Fibroblast of the aortic adventitia (primary cell): ENCODE results near the gene TMC6. TPM values are rescaled to one million over a fixed set of nuclear protein-coding genes. Genes with fewer than 3 reads are reported as not detected.

ENCODE experiments used
- DNase-seq: peaks from one replicate; pipeline ENCODE4 v3.0.0-alpha.2; 2010; ENCODE audit warnings: low read depth
- H3K4me3 ChIP-seq: 2 replicates; pipeline ENCODE4 v1.5.1; 2011; ENCODE audit warnings: low read depth, mild to moderate bottlenecking, control low read depth, low read length, moderate library complexity
- total RNA-seq: library from RNA; depleted of rRNA; stranded (reverse); fragments of >200 nt; gene quantifications from 2 replicates; pipeline ENCODE4 v1.2.3, GENCODE V29; 2012; ENCODE audit warnings: low replicate concordance
- TF ChIP-seq, protein P1 (sequence below): IDR thresholded peaks from 2 replicates; pipeline ENCODE4 v1.5.1; 2011; ENCODE audit warnings: mild to moderate bottlenecking, low read length, control low read depth, inconsistent platforms; ENCODE audit not compliant: insufficient read depth

Gene TMC6
- total RNA-seq, 1 donor, result not detected

DNA sequence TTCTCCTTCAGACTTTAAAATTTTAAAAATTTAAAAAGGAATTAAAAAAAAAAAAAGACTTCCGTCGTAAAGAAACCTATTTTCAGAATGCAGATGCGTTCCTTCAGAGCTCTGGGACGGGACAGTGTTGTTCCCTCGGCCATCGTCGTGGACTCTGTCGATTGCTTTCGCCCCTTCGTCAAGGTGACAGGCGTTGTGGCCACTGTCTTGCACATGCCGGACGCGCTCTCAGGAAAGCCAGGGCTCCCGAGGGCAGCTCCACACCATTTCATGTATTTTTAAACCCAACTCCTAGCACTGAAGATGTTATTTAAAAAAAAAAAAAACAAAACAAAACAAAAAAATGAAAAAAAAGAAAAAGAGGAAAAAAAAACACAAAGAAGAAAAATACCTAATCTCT lies 22.3 kb downstream of the TMC6 start:
- TF ChIP-seq, protein P1, sequence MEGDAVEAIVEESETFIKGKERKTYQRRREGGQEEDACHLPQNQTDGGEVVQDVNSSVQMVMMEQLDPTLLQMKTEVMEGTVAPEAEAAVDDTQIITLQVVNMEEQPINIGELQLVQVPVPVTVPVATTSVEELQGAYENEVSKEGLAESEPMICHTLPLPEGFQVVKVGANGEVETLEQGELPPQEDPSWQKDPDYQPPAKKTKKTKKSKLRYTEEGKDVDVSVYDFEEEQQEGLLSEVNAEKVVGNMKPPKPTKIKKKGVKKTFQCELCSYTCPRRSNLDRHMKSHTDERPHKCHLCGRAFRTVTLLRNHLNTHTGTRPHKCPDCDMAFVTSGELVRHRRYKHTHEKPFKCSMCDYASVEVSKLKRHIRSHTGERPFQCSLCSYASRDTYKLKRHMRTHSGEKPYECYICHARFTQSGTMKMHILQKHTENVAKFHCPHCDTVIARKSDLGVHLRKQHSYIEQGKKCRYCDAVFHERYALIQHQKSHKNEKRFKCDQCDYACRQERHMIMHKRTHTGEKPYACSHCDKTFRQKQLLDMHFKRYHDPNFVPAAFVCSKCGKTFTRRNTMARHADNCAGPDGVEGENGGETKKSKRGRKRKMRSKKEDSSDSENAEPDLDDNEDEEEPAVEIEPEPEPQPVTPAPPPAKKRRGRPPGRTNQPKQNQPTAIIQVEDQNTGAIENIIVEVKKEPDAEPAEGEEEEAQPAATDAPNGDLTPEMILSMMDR, result no peak
- DNase-seq, result no peak
- no peak overlapping the region for H3K4me3 ChIP-seq

DNA sequence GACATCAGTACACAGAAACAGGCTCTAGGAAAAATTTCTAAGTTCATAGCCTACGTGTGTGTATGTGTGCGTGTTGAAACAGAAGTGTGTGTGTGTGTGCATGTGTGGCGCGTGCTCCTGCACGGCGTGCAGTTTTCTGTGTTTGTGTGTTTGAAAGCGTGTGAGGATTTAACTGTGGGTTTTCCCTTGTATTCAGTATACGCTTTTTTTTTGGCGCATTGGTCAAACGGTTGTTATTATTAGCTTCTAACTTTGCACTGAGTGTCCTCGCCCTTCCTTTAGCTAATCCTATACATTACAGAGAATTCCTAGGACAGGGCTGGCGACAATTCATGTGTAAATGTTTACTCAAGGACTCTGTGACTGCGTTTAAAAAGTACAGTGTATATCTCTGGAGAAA lies 23.0 kb downstream of the TMC6 start:
- TF ChIP-seq, protein P1, result no peak
- no peak for DNase-seq
- H3K4me3 ChIP-seq, result no peak overlapping the region

DNA sequence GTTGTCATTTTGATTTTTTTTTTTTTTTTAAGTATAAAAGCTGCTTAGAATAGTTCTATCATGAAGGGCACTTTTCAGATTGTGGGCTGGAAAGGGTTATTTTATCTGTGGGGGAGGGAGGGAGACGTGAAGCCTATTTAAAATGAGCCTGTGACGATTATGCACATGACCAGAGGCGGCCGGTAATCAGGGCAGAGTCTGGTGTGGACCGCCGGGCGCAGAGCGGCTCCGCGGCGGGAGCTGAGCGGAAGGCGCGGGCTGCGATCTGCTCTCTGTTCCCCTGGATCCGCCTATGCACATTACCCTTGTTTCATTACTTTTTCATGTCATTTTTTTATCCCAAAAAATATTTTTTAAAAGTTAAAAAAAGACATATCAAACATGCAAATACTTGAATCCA lies 23.5 kb downstream of the TMC6 start:
- no peak overlapping the region for H3K4me3 ChIP-seq
- no peak for DNase-seq
- TF ChIP-seq, protein P1, result no peak

DNA sequence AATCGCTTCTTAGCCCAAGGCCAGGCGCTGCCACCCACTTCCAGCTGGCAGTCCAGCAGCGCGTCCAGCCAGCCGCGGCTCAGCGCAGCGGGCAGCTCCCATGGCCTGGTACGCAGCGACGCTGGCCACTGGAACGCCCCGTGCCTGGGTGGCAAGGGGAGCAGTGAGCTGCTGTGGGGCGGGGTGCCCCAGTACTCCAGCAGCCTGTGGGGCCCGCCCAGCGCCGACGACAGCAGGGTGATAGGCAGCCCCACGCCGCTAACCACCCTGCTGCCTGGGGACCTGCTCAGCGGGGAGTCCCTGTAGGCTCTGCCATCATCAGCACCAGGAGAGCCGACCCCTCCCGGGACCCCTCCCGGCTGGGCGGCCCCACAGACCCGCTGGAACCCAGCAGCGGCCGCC lies 24.0 kb downstream of the TMC6 start:
- H3K4me3 ChIP-seq, result no peak overlapping the region
- TF ChIP-seq, protein P1, result no peak
- DNase-seq, result no peak

DNA sequence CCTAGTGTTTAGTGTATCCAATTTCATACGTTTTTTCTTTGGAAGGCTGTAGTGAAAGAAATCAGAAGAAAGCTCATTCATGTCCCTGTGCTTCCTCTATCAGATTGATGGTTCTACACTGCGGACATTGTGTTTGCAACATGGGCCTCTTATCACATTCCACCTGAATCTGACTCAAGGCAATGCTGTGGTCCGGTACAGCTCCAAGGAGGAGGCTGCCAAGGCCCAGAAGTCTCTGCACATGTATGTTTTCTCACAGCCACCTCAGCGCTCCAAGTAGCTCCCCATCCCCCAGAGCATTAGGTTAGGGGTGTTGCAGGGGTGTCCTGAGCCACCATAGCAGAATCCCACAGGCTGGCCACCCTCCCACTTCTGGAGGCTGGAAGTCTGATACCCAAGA lies 25.2 kb downstream of the TMC6 start:
- no peak for DNase-seq
- H3K4me3 ChIP-seq, result no peak overlapping the region
- TF ChIP-seq, protein P1, result no peak

DNA sequence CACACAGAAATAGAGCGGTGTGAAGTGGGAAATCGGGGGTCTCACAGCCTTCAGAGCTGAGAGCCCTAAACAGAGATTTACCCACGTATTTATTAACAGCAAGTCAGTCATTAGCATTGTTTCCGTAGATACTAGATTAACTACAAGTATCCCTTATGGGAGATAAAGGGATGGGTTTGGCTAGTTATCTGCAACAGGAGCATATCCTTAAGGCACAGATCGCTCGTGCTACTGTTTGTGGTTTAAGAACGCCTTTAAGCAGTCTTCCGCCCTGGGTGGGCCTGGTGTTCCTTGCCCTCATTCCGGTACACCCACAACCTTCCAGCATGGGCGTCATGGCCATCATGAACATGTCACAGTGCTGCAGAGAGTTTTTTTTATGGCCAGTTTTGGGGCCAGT lies 27.0 kb downstream of the TMC6 start:
- no peak overlapping the region for H3K4me3 ChIP-seq
- TF ChIP-seq, protein P1, result no peak
- no peak for DNase-seq

DNA sequence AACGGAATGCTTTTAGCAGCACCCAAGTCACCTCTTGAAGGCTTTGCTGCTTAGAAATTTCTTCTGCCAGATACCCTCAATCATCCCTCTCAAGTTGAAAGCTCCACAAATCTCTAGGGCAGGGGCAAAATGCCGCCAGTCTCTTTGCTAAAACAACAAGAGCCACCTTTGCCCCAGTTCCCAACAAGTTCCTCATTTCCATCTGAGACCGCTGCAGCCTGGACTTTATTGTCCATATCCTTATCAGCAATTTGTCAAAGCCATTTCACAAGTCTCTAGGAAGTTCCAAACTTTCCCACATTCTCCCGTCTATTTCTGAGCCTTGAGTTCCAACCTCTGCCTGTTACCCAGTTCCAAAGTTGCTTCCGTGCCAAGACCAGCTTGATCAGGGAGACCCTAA lies 27.4 kb downstream of the TMC6 start:
- H3K4me3 ChIP-seq, result no peak overlapping the region
- TF ChIP-seq, protein P1, result no peak
- DNase-seq, result no peak
